Astrocyte (in vitro differentiated cells and primary cell): Measurements from ENCODE around the gene SUMO3. TPM values are rescaled to one million over a fixed set of nuclear protein-coding genes. Genes with fewer than 3 reads are reported as not detected.

Experiments used
- DNase-seq: peaks from one replicate; pipeline ENCODE4 v3.0.0-alpha.2; 2010; ENCODE audit warnings: low read depth
- FAIRE-seq: peaks from 2 replicates; lab custom pipeline; 2011; peaks lifted over from hg19 to GRCh38; lab: Jason Lieb, UNC
- H2AFZ ChIP-seq: 2 replicates; pipeline ENCODE4 v1.6.0; 2012; ENCODE audit warnings: low read depth, low read length, inconsistent platforms
- H3K27ac ChIP-seq: 2 replicates; pipeline ENCODE4 v1.5.1; 2011; ENCODE audit warnings: low read depth, low read length, inconsistent platforms
- H3K27me3 ChIP-seq: 2 replicates; pipeline ENCODE4 v1.6.0; 2011; ENCODE audit warnings: low read length, inconsistent platforms; ENCODE audit not compliant: insufficient read depth
- H3K36me3 ChIP-seq: 2 replicates; pipeline ENCODE4 v1.5.1; 2011; ENCODE audit warnings: low read length, inconsistent platforms; ENCODE audit not compliant: insufficient read depth
- H3K4me1 ChIP-seq: 2 replicates; pipeline ENCODE4 v1.5.1; 2011; ENCODE audit warnings: low read length, inconsistent platforms; ENCODE audit not compliant: insufficient read depth
- H3K4me2 ChIP-seq: 2 replicates; pipeline ENCODE4 v1.6.0; 2012; ENCODE audit warnings: low read length, inconsistent platforms
- H3K4me3 ChIP-seq: 2 replicates; pipeline ENCODE4 v1.5.1; 2011; ENCODE audit warnings: low read depth, mild to moderate bottlenecking, low read length, inconsistent platforms; ENCODE audit not compliant: insufficient read depth
- H3K79me2 ChIP-seq: 2 replicates; pipeline ENCODE4 v1.6.0; 2012; ENCODE audit warnings: mild to moderate bottlenecking, low read length, inconsistent platforms; ENCODE audit not compliant: insufficient read depth
- H3K9ac ChIP-seq: 2 replicates; pipeline ENCODE4 v1.6.0; 2012; ENCODE audit warnings: mild to moderate bottlenecking, low read length, inconsistent platforms
- H3K9me3 ChIP-seq: 2 replicates; pipeline ENCODE4 v1.5.1; 2012; ENCODE audit warnings: low read depth, mild to moderate bottlenecking, low read length, inconsistent platforms; ENCODE audit not compliant: insufficient read depth
- H4K20me1 ChIP-seq: 2 replicates; pipeline ENCODE4 v1.6.0; 2012; ENCODE audit warnings: low read length, inconsistent platforms; ENCODE audit not compliant: insufficient read depth
- H3K27ac Mint-ChIP-seq: one replicate; pipeline ENCODE4 v1.8.0; 2021; ENCODE audit warnings: mild to moderate bottlenecking, mixed read lengths; ENCODE audit not compliant: unreplicated experiment
- H3K27me3 Mint-ChIP-seq: one replicate; pipeline ENCODE4 v1.8.0; 2021; ENCODE audit warnings: low read depth, mixed read lengths; ENCODE audit not compliant: unreplicated experiment
- H3K36me3 Mint-ChIP-seq: one replicate; pipeline ENCODE4 v1.8.0; 2021; ENCODE audit warnings: low read depth, mixed read lengths; ENCODE audit not compliant: unreplicated experiment
- H3K4me1 Mint-ChIP-seq: one replicate; pipeline ENCODE4 v1.8.0; 2021; ENCODE audit warnings: low read depth, mixed read lengths; ENCODE audit not compliant: unreplicated experiment
- H3K4me3 Mint-ChIP-seq: one replicate; pipeline ENCODE4 v1.8.0; 2021; ENCODE audit warnings: mild to moderate bottlenecking, moderate library complexity, mixed read lengths; ENCODE audit not compliant: unreplicated experiment
- H3K9me3 Mint-ChIP-seq: one replicate; pipeline ENCODE4 v1.8.0; 2021; ENCODE audit warnings: mild to moderate bottlenecking, mixed read lengths; ENCODE audit not compliant: unreplicated experiment
- CTCF ChIP-seq: IDR thresholded peaks from 2 replicates; pipeline ENCODE4 v1.5.1; 2011; ENCODE audit warnings: low read depth, mild to moderate bottlenecking, inconsistent platforms, low read length, moderate library complexity; ENCODE audit not compliant: insufficient read depth
- EZH2 ChIP-seq: IDR thresholded peaks from 2 replicates; pipeline ENCODE4 v1.6.1; 2012; ENCODE audit warnings: mild to moderate bottlenecking, low read length, inconsistent platforms; ENCODE audit not compliant: insufficient read depth
- total RNA-seq: library from RNA; stranded (reverse); gene quantifications from 2 replicates; pipeline ENCODE4 v1.2.1, GENCODE V29; 2021

SUMO3 gene
- total RNA-seq, 1 donor from 2014 or later, result 83.5 TPM

GRCh38 chr21:44836666-44837471 is 19.0 kb upstream of the SUMO3 start:
- Histone ChIP-seq H3K4me3 (no peak overlapping the region), H3K4me1 (no peaks in the 10 kb centered on the region), H3K27me3 (no peaks in the 10 kb centered on the region), H3K9me3 (no peaks in the 10 kb centered on the region), H3K9ac (no peak overlapping the region), H4K20me1 (no peaks in the 10 kb centered on the region), H3K27ac (no peak overlapping the region), H3K36me3 (no peaks in the 10 kb centered on the region), H3K79me2 (no peaks in the 10 kb centered on the region), H2AFZ (no peak overlapping the region), H3K4me2 (no peak overlapping the region)
- Mint-ChIP-seq H3K27me3 (peaks cover 46% of the 10 kb centered on the region), H3K4me3 (no peak overlapping the region), H3K27ac (no peak overlapping the region), H3K4me1 (peaks cover 8% of the 10 kb centered on the region), H3K9me3 (peaks cover 3% of the 10 kb centered on the region), H3K36me3 (peaks cover 2% of the 10 kb centered on the region)
- no peak for TF ChIP-seq CTCF
- no peak for DNase-seq
- FAIRE-seq, result no peak

- H2AFZ ChIP-seq, result no peak overlapping the region
- TF ChIP-seq CTCF, result no peak
- no peak for TF ChIP-seq EZH2
- Mint-ChIP-seq H3K9me3 (peaks cover 3% of the 10 kb centered on the region), H3K27ac (no peak overlapping the region), H3K36me3 (peaks cover 2% of the 10 kb centered on the region), H3K27me3 (peaks cover 43% of the 10 kb centered on the region), H3K4me1 (peaks cover 8% of the 10 kb centered on the region), H3K4me3 (no peak overlapping the region)
- no peaks in the 10 kb centered on the region for H3K36me3 ChIP-seq
- FAIRE-seq, result no peak
- H3K27me3 ChIP-seq, result no peaks in the 10 kb centered on the region
- no peaks in the 10 kb centered on the region for H3K79me2 ChIP-seq
- H3K4me1 ChIP-seq, result no peaks in the 10 kb centered on the region
- DNase-seq, result no peak
- no peaks in the 10 kb centered on the region for H4K20me1 ChIP-seq
- H3K9me3 ChIP-seq, result no peaks in the 10 kb centered on the region
- no peak overlapping the region for H3K4me3 ChIP-seq
- no peak overlapping the region for H3K9ac ChIP-seq
- H3K27ac ChIP-seq, result no peak overlapping the region
- H3K4me2 ChIP-seq, result no peak overlapping the region
Observed at GRCh38 chr21:44836349-44836665, 18.4 kb upstream of the SUMO3 start.

- H3K9ac ChIP-seq, result no peak overlapping the region
- peaks cover 3% of the 10 kb centered on the region for H3K9me3 Mint-ChIP-seq
- TF ChIP-seq CTCF (no peak), EZH2 (no peak)
- peaks cover 42% of the 10 kb centered on the region for H3K27me3 Mint-ChIP-seq
- H3K36me3 Mint-ChIP-seq, result peaks cover 2% of the 10 kb centered on the region
- no peaks in the 10 kb centered on the region for H3K27me3 ChIP-seq
- no peak overlapping the region for H3K27ac ChIP-seq
- H3K4me3 ChIP-seq, result no peak overlapping the region
- H3K9me3 ChIP-seq, result no peaks in the 10 kb centered on the region
- H3K4me1 Mint-ChIP-seq, result peaks cover 8% of the 10 kb centered on the region
- no peak overlapping the region for H3K4me2 ChIP-seq
- no peak for FAIRE-seq
- no peaks in the 10 kb centered on the region for H3K36me3 ChIP-seq
- H3K27ac Mint-ChIP-seq, result no peak overlapping the region
- H4K20me1 ChIP-seq, result no peaks in the 10 kb centered on the region
- no peak overlapping the region for H2AFZ ChIP-seq
- no peaks in the 10 kb centered on the region for H3K4me1 ChIP-seq
- no peak overlapping the region for H3K4me3 Mint-ChIP-seq
- H3K79me2 ChIP-seq, result no peaks in the 10 kb centered on the region
- no peak for DNase-seq
Observed at GRCh38 chr21:44835647-44835973, 17.7 kb upstream of the SUMO3 start.
